ENCODE results near the gene MED27.

DNA sequence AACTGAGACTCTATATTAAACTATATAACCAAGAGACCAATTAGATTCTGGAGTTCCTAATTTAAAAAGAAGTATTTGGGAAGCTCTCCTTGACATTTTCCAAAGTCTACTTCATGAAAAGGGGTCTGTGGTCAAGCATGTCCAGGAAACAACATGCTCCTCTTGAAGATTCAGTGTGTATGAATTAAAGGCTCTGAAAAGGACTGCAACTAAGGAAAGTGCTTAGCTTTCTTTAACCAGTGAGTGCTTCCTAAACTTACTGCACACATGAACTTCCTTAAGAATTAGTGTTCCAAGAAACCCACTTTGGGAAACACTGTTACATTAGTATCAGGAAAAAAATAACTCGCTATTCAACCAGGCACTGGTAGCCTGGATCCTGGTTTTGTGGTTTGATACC is 167.6 kb downstream of the MED27 start:
- TF ChIP-seq, protein P1, sequence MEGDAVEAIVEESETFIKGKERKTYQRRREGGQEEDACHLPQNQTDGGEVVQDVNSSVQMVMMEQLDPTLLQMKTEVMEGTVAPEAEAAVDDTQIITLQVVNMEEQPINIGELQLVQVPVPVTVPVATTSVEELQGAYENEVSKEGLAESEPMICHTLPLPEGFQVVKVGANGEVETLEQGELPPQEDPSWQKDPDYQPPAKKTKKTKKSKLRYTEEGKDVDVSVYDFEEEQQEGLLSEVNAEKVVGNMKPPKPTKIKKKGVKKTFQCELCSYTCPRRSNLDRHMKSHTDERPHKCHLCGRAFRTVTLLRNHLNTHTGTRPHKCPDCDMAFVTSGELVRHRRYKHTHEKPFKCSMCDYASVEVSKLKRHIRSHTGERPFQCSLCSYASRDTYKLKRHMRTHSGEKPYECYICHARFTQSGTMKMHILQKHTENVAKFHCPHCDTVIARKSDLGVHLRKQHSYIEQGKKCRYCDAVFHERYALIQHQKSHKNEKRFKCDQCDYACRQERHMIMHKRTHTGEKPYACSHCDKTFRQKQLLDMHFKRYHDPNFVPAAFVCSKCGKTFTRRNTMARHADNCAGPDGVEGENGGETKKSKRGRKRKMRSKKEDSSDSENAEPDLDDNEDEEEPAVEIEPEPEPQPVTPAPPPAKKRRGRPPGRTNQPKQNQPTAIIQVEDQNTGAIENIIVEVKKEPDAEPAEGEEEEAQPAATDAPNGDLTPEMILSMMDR (IDR thresholded peaks at IDR 0.05; ENCODE audit: borderline replicate concordance, extremely low read depth, low read length, poor library complexity, severe bottlenecking): no peak
- TF ChIP-seq EZH2 (IDR thresholded peaks at IDR 0.05; ENCODE audit: borderline replicate concordance, low read depth, low read length, severe bottlenecking): no peak

All from DND-41 (cell line).